ENCODE results near the gene GEMIN5.

Gene GEMIN5

DNA sequence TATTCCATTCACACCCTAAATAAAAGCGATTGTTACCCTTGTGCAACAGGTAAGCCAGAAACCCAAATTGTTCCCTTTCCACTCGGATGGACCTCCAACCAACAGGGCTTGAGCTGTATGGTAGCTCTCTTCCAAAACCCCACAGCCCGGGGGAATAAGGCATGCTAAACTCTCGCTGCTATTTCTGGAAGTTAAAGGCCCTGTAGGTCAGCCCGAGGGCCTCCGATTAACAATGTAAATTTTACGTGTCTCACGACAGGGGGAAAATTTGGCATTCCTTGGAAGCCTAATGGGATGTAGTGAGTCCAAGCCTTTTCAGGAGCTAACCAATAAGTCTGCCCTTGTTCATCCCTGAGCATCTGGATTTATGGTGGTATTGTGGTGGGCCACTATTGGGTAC is 53.6 kb downstream of the GEMIN5 start:
- no peak for DNase-seq

DNA sequence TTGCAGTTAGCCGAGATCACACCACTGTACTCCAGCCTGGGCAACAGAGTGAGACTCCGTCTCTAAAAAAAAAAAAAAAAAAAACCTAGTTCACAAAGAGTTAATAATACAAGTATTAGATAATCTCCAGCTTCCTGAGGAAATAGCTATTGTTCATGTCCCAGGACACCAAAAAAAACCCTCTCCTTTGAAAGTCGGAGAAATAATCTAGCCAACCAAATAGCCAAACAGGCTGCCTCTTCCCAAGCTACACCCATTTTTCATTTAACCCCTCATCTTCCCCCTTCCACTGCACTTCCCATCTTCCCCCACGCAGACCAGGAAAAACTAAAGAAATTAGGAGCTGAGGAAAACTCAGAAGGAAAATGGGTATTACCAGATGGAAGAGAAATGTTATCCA is 56.0 kb downstream of the GEMIN5 start:
- no peak for DNase-seq

DNA sequence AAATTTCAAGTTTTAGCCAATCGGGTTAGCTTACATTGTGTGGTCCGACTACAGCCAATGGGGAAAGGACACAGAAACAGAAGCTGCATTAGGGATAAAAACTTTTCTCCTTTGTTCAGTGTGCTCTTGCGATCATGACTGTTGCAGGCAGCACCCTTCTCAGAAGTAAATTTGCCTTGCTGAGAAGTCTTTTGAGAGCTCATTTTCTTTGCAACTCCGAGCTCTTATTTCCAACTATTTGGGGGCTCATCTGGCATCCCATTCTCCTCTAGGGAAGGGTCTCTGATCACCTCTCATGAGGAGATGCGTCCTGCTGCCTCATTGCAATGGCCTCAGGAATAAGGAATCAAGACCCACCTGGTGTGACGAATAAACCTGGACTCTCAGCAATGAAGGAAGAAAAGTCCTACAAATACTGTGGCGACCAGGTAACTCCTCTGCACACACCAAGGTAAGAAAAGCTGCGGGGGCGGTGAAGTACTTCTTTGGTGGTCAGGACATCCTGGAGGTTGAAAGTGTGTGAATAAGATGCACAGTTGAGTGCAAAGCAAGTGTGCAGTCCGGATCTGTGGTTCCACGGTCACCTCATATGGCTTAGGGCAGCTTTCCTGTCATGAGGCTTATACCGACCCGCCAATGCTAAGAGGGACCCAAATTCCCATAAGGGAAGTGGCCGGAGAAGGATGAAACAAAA is 59.2 kb downstream of the GEMIN5 start:
- DNase-seq, result no peak

DNA sequence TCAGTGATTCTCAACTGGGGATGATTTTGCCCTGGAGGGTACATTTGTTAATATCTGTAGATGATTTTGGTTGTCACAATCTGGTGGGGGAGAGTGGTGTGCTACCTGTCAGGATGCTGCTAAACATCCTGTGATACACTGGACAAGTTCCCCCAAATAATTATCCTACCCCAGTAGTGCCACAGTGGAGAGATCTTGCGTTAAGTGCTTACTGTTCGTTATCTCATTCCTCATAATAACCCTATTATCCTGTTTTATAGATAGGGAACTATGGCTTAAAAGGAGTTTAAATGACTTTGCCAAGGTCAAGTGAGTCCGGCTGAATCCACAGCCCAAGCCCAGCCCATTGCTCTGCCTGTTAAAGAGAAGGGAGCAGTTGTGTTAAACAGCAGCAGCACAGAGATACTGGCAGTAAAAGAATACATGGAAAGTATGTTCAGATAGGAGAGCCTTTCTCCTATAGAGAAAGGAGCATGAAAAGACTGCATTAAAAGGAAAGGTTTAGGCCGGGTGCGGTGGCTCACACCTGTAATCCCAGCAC is 64.2 kb downstream of the GEMIN5 start:
- DNase-seq, result no peak

DNA sequence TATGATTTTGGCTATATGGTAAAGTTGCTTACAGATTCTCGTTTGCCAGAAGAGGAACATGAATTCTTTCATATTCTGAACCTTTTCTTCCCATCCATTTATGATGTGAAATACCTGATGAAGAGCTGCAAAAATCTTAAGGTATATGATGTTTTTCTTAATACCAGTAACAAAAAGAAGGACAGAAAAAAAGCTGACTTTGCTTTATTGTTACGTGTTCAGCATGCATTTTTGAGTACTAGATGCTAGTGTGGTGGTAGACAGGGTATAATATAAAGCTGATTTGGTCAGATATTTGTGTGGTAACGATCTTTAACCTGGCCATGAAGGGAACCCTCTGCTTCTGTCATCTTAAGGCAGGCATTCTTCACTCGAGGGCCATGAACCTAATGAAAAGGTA is 66.3 kb downstream of the GEMIN5 start:
- DNase-seq, result no peak

DNA sequence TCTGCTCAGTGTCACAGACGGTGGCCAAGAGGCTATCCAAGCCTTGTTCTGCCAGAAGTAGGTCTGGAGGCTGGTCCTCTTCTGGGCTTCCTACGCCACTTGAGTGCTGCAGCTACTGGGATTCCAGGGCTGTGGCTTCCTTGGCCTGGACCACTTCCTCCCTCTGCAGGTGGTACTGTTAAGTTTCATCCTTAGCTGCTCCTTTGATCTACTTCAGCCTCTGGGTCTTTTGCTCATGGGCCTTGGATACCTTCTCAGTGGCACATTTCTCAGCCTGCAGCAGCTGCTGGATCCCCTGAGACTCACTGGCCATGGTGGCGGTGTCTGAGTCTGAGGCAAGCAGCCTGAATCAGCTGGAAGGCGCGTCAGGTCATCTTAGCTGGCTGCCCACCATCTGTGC is 69.3 kb downstream of the GEMIN5 start:
- DNase-seq, result peak in 1 of 2 experiments; percentile 13

DNA sequence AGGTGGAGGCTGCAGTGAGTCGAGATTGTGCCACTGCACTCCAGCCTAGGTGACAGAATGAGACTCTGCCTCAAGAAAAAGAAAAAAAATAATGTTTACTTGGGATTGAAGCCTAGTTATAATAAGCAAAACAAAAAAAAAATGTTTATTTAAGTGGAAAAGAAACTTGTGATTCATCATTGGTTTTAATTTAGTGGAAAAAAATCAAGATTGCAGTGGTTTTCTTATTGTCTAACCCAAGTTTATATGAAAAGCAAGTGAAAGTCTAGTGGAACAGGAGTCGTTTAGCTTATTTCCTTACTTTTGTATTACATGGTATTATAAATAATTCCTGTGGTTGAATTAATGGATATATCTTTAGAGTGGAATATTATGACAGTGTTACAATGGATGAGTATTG is 71.2 kb downstream of the GEMIN5 start:
- DNase-seq, result no peak

DNA sequence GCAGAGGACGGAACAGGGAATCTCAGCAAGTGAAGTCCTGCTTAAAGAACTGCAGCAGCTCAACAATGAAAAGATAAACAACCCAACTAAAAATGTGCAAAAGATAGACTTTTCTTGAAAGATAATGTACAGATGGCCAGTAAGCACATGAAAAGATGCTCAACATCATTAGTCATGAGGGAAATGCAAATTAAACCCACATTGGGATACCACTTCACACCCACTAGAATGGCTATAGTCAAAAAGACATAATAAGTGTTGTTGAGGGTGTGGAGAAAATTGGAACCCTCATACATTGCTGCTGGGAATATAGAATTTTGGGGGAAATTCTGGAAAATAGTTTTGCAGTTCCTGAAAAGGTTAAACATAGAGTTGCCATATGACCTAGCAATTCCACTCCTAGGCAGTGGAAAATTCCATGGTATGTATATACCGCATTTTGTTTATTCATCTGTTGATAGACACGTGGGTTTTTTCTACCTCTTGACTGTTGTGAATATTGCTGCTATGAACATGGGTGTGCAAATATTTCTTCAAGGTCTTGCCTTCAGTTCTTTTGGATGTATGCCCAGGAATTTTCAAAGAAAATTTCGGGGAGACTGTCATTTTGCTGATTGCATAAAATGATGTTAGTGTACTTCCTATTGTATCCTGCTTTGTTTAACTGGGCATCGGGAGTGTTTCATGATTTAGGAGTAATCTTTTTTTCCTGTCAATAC is 72.4 kb downstream of the GEMIN5 start:
- no peak for DNase-seq

DNA sequence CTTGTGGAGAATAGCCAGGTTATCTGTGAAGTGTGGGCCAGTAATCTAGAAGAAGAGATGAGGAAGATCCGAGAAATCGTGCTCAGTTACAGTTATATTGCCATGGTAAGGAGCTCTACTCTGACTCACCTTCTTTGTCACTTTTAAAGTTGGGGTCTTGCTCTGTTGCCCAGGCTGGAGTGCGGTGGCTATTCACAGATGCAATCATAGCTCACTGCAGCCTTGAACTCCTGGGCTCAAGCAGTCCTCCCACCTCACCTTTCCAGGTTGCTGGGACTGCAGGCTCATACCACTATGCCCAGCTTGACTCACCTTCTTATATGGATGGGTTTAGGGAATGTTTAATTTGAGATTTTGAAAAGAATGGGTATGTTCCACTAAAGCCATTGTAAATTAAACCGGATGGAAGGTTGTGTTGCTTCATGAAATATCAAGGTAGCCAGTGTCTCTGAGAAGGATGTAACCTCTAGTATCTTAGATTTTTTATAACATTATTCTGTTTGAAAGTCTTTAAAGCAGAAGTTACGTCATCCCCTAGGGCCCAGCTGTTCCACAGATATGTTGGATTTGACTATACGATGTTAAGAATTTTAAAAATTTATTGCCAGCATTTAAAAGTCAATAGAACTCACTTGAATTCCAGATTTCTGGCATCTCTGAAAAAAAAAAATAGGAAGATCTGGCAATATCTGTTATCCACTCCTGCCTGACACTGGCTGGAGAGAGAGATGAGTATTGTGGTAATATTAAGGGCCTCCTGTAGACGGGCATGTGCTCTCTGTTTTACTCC is 74.5 kb downstream of the GEMIN5 start:
- no peak for DNase-seq

DNA sequence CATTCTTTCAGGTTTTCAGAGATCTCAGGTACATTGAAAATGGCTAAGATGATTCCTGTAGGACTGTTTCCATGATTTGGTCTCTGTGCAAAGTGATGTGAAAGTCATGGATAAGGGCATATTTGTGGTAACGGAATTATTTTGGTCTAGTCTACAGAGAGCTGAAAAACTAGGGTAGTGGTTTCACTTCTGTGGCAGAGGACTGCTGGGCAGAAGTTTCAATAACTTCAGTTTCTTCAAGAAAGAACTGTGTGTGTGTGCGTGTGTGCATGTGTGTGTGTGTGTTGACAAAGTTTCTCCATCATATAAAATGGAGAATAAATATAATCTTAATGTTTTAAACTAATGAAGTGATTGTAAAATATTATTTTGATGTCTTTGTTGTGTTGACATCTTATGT is 75.2 kb downstream of the GEMIN5 start:
- DNase-seq, result no peak

DNA sequence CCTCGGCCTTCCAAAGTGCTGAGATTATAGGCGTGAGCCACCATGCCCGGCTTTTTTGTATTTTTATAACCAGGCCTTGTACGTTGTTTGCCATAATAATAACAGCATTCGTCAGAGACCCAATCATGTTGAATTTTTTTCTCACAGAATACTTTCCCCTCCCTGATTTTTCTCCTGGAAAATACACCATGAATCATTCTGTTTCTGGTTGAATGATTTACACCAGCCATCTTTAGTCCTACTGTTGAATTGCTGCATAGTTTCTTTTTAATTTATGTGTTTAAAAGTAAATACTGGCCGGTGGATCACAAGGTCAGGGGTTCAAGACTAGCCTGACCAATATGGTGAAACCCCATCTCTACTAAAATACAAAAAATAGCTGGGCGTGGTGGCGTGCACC is 76.1 kb downstream of the GEMIN5 start:
- DNase-seq, result no peak

DNA sequence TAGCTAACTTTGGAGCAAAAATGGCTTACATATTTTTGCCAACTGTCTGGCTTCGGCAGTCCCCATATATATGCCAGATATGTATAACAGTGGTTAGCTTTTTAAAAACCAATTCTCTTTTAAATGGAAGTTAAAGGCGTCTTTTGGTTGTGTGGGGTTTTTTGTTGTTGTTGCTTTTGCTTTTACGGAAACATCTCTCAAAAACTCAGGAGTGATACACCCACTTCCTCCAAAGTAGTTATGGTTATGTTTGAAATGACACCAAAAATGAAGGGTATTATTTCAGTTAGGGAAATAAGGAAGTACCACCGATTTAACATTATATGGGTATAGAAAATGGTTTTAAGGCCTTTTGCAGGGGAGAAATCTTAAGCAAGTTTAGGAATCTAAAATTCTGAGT is 77.2 kb downstream of the GEMIN5 start:
- DNase-seq, result no peak

DNA sequence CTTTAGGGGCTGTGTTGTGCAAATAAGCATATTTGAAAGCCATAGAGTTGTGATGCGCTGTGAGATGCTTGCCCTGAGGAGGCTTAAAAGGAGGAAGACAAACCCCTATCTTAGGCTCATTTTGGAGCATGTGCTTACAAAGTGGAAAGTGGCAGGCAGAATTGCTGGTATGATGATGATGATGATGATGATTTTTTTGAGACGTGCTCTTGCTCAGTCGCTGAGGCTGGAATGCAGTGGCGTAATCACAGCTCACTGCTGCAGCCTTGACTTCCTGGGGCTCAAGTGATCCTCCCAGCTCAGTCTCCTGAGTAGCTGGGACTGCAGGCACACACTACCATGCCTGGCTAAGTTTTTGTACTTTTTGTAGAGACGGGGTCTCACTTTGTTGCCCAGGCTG is 77.9 kb downstream of the GEMIN5 start:
- DNase-seq, result no peak

DNA sequence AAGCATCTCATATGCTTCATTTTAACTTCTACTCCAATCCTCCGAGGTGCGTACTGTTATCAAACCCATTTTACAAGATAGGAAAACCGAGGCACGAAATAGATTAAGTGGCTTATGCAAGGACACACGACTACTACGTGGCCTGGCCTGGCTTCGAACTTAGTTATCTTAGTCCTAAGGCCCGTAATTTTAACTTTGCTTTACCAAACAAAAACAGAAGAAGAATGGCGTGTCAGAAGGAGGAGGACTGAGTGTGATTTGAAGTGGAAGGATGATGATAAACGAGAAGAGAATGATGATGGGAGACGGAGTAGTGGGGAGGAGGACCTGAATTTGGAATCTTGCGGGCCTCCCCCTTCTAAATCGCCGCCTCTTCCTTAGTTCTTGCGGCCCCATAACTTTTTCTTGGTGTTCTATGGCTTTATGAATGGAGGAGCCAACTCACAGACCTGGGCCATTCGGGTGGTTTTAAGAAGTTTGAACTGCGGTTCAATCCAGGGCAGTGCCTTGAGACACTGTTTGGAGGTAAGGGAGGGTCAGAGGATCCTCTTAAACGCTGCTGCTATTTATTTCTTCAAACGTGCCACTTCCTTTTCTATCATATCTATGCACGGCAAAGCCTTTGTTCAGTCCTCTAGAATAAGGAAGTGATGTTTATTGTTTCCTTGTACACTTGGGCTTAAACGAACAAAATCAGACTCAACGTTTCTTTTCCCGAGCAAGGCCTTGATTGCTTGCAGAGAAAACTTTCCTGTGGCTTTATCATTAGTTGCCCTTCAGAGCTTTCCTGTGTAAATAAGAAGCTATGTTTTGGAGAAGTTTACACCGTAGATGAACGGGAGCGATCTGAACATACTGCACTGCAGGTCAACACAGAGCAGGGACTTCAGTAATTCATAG is 78.8 kb downstream of the GEMIN5 start:
- DNase-seq, result peak in 1 of 2 experiments; percentile 23

DNA sequence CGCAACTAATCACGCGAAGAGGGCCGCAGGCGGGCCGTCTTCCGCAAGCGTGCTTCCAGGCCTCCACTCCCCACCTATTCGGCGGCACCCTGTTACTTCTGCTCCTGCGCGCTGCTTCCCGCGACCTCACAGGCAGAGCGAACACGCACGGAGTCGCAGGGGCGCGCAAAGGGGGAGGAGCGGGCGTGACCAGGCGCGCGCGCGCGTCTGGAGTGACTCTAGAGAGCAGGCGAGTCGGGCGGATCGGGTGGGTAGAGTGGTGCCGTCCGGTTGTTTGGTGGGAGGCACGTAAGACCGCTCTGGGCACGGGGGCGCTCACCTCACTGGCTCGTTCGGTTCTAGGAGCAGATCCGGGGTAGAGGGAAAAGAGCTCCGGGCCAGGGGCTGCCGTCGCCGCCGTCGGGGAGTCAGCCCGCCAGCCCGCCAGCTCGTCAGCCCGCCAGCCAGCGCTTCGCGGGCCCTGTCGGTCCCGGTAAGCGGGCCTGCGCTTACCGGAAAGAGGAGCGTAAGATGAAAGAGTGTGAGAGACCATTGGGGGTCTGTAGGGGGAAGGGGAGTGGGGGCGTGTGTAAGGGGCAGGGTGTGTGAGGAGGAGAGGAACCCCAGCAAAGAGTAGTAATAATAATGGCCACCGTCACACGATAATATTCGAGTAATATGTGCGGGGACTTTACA is 79.6 kb downstream of the GEMIN5 start, which contains the start of gene CNOT8:
Gene CNOT8 (plus strand): TSS at position 331 of the 675 bp plus-strand sequence. CDS start 4,652 bp downstream, outside the sequence.
- peak; percentile 98 to 99 for DNase-seq

DNA sequence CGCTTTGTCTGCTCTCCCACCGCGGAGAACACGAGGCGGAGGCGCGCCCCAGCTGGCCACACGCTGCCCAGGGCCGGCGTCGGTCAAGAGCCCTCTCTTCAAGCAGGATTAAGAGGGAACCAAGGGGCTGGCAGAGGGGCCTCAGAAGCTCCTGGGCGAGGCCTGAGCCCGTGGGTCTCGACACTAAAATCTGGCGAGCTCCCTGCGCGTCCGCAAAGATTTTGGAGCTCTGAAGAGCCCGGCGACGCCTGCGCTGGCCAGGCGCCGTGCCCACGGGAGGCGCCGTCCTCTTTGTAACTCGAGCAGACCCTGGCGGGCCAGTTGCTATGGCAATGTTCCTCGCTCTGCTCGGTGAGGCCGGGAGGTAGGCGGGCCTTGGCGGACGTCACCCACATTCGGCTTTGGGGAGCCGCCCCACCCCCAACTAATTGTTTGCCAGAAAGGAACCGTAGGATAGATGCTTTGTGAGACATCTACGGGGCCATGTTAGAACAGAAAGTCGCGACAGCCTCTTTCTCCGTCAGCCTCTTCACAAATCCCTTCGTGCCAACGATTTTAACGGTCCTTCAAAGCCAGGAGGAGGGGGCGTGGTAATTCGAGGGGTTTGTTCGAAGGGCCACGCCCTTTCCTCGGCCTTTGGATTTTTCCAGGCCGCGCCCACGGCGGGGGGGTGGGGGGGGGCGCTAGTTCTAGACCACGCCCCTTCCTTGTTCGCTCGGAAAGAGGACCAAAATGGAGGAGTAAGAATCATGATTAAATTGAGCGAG is 80.3 kb downstream of the GEMIN5 start:
- DNase-seq, result peak; percentile 96 to 98

DNA sequence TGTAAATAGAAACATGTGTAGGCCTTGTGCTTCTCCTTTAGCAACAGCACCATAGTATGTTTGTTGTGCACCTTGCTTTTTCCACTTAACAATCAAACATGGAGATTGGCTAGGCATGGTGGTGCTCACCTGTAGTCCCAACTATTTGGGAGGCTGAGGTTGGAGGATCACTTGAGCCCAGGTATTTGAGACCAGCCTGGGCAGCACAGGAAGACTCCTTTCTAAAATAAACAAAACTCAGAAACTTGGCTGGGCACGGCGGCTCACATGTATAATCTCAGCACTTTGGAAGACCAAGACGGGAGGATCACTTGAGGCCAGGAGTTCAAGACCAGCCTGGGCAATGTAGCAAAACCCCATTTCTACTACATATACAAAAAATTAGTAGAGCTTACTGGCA is 86.7 kb downstream of the GEMIN5 start:
- DNase-seq, result no peak

DNA sequence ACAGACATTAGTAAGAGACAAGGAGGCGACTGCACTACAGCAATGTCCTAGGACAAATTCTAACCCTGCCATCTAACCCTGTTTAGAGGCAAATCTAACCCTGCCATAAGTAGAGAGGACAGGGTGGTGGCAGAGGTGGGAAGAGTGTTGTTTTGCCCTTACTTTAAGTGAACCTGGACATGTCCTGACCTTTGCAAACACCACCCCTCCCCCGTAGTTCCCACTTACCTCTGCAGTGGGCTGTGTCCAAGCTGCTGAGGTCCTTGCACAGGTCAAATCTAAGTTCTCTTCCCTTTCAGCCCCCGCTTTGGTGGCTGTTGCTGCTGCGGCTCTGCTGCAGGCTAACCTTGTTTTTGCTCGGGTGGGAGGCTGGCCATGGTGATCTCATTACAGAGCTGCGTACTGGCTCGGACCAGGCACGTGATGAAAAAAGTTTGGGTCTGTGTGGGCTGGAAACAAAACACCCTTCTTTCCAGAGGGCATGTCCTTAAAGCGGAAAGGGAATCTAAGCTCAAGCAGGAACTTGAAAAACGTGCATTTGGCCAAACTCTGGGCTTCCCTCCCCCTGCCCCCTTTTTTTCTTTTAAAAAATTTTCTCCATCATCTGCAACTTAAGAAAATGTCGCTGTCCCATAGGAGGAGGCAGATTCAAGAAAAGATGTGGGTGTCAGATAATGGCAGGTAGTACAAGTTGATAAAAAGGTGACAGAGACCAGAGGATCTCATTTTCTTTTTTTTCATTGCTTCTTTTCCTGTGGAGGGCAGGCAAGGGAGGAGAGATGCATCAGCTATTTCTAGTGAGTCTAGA is 87.6 kb downstream of the GEMIN5 start, which contains the start of gene FAXDC2:
Gene FAXDC2 (minus strand): TSS at position 349 of the 808 bp plus-strand sequence. CDS start 12,425 bp downstream, outside the sequence.
- DNase-seq, result no peak

DNA sequence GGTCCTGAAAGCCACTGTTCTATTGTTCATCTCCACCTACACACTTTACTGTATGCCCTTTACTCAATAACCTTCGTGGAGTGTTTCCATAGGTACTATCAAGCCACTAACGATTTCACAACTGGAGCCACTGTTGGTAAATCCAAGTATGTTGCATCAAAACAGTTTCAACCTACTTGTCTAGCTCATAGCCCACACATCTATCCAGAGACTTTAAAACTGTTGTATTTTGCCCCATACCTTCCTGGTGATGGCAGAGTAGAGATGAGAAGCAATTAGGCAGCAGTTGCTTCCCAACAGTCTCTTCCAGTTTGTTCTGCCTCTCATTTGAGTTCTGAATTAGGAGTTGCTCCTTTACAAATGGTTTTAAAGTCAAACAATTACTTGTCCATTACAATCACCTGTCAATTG is 88.2 kb downstream of the GEMIN5 start:
- no peak for DNase-seq

DNA sequence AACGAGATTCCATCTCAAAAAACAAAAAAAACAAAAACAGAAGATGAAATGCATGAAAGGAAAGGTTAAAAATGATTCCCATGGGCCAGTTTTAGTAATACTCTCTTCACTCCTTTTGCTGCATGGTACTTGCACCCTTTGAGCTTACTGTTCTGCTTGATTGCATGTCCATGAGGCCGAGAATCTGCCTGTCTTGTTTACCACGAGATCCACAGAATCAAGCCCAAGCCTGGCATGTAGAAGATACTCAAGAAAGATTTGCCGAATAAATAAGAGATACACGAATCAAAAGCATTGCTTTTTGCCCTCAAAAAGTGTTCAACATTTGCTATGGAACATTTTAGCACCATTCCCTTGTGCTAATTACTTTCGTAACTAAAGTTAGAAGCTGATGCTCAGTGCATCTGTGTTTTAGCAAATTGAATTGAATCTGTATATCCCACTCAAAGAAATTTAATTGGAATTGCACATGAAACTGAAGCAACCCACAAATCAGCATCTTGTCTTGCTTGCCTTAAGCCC is 88.7 kb downstream of the GEMIN5 start:
- DNase-seq, result no peak

Data from NCI-H526 (cell line).